Ishikawa (cell line): ENCODE measurements around the gene AKAP9.
A peak's percentile ranks its signal among the peaks of the same experiment; 100 is the strongest.

Experiments
- EP300 ChIP-seq: IDR thresholded peaks from 2 replicates; pipeline ENCODE4 v1.6.1; 2012; ENCODE audit warnings: borderline replicate concordance
- MAX ChIP-seq: IDR thresholded peaks from 2 replicates; pipeline ENCODE4 v1.6.1; 2012
- NFIC ChIP-seq: IDR thresholded peaks from 2 replicates; pipeline ENCODE4 v1.6.1; 2012
- REST ChIP-seq: IDR thresholded peaks from 2 replicates; pipeline ENCODE4 v1.6.1; 2012; ENCODE audit warnings: low read depth, mild to moderate bottlenecking
- TCF12 ChIP-seq: IDR thresholded peaks from 2 replicates; pipeline ENCODE4 v1.6.1; 2012; ENCODE audit warnings: low read depth
- TEAD4 ChIP-seq: IDR thresholded peaks from 2 replicates; pipeline ENCODE4 v1.6.1; 2012
- USF1 ChIP-seq: IDR thresholded peaks from 2 replicates; pipeline ENCODE4 v1.6.1; 2012

- TF ChIP-seq EP300, result no peak
- TF ChIP-seq TEAD4, result no peak
- TF ChIP-seq USF1, result no peak
- TF ChIP-seq MAX, result peak; percentile 56
- TF ChIP-seq NFIC, result peak; percentile 18; the same call in 1 of the 2 replicates
- TF ChIP-seq REST, result no peak
- peak; percentile 14; the same call in 1 of the 2 replicates for TF ChIP-seq TCF12
Measured at GRCh38 chr7:92133737-92134270, 193.1 kb downstream of the AKAP9 start.
